GM23248 (cell line): Measurements from ENCODE around the gene ZNF101.

Experiments
- EZH2 ChIP-seq: fragments of 200-600 bp; sonication (generic); IDR thresholded peaks from 2 replicates; pipeline ENCODE4 v1.6.1; 2018; ENCODE audit warnings: antibody characterized with exemption, mild to moderate bottlenecking; ENCODE audit not compliant: insufficient read depth, poor library complexity, severe bottlenecking
- EZH2phosphoT487 ChIP-seq: fragments of 200-600 bp; sonication (generic); IDR thresholded peaks from 2 replicates; pipeline ENCODE4 v1.6.1; 2018; ENCODE audit warnings: antibody characterized with exemption, moderate library complexity, mild to moderate bottlenecking, low read depth; ENCODE audit not compliant: insufficient read depth

DNA sequence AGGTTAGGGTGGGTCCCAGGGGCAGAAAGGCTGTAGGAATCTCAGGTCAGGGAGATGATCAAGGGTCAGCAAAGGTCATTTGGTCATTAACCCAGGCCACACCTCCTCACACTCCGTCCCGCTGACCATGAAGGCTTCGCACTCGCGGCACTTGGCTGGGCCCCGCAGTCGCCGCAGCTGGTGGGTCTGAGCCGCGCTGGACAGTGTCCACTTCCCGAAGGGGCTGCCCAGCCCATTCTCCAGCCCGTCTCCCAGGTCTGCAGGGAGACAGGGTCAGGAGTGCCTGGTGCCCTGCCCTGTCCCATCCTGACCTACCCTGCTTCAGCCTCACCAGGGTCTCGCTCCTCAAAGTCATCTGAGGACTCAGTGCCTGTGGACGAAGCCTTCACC lies 33.3 kb upstream of the ZNF101 start:
- TF ChIP-seq EZH2 = no peak
- no peak for TF ChIP-seq EZH2phosphoT487
